ENCODE data around the gene CROCC. TPM values are rescaled to one million over a fixed set of nuclear protein-coding genes. Genes with fewer than 3 reads are reported as not detected.

Gene CROCC
- total and polyA plus RNA-seq, 9 of the 15 experiments (the other 6 are each of a cell fraction or from before 2014, with no cell fraction given) = 0.17 to 15.4 (median 7.6) TPM

DNA sequence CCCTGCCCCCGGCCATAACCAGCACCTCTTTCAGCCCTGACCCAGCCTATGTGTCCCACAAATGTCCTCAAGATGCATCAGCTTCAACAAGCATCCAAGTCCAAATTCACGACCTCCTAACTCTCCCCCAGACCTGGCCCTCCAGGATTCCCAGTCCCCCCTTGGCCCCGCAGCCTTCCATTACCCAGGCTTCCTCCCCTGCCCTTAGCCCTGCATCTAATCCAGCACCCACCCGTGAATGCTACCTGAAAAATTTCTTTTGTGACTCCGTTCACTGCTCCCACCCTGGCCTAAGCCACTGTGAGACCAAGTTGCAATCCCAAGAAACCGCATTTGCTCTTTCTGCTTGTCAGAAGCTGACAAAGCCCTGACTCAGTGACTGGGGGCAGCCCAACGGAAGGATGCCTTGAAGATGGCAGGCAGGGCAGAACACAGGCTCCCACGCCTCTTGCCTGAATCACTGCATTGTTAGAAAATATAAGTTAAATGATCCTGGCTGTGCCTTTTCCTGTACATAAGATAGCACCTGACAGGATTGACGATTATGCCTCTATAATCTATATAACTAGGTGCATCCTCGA lies 59.6 kb downstream of the CROCC start:
- H3K27me3 ChIP-seq (ENCODE audit: control insufficient read depth in 2 of 2, insufficient read depth in 2 of 2, low read length in 2 of 2) = peaks cover 17 to 25% of the 10 kb centered on the region in 2 experiments; a peak in 3 of 5 replicates
- BruUV-seq (replicated peaks) = no TSS peak
- no peak overlapping the region for H3K4me2 ChIP-seq (ENCODE audit: insufficient read depth, low read length)
- H3K27ac ChIP-seq (ENCODE audit: extremely low read depth, low read depth, low read length) = no peak overlapping the region
- CTCF ChIA-PET (ENCODE audit: low intra/inter-chr PET ratio) = no interaction called here
- peaks cover 18% of the 10 kb centered on the region; the same call in 1 of the 2 replicates for H4K20me1 ChIP-seq (replicated peaks; ENCODE audit: control insufficient read depth, insufficient read depth, low read length)
- H3K9me1 ChIP-seq (ENCODE audit: control insufficient read depth, insufficient read depth, low read length) = no peaks in the 10 kb centered on the region
- H3K79me2 ChIP-seq (ENCODE audit: control insufficient read depth, insufficient read depth, low read length) = no peaks in the 10 kb centered on the region
- in situ Hi-C loops (cut with MboI) (no loop called here), intact Hi-C loops (cut with micrococcal nuclease) (no loop called here)
- WGBS (ENCODE audit: insufficient coverage, low coverage, missing lambda C conversion rate) = 16% methylated on average over 10 of the region's 10 CpGs
- peaks cover 4% of the 10 kb centered on the region; the same call in 1 of the 3 replicates for H3K36me3 ChIP-seq (ENCODE audit: control insufficient read depth, insufficient read depth, low read length)
- H3K9me3 ChIP-seq (replicated peaks; ENCODE audit: control insufficient read depth, insufficient read depth, low read depth, low read length) = no peaks in the 10 kb centered on the region
- H3K9ac ChIP-seq (ENCODE audit: insufficient read depth in 1 of 2, low read depth in 2 of 2, low read length in 2 of 2) = no peak overlapping the region
- no peak overlapping the region for H2AFZ ChIP-seq (ENCODE audit: low read depth, low read length)
- peaks cover 0 to 35% of the 10 kb centered on the region in 2 experiments; a peak in 2 of 5 replicates for H3K4me1 ChIP-seq (replicated peaks in 1 of 2; ENCODE audit: control insufficient read depth in 2 of 2, insufficient read depth in 2 of 2, low read length in 2 of 2)
- no peak for FAIRE-seq
- POLR2A ChIA-PET = interaction anchor here (0.7 to 1.8 kb wide), 6 partner anchors 8 to 167 kb away, joined by 3 to 5 read pairs (median 4); no protein-coding TSS in a partner anchor
- H3K4me3 ChIP-seq = no peak overlapping the region
- DNase-seq (ENCODE audit: extremely low read depth in 1 of 4, low spot score in 3 of 4) = no peak
- no peak for ATAC-seq
- TF ChIP-seq ZNF146 (CRISPR knock-in tag; IDR thresholded peaks at IDR 0.05; ENCODE audit: unreplicated experiment) (no peak), JUND (IDR thresholded peaks at IDR 0.05; ENCODE audit: borderline replicate concordance, low read depth, low read length) (no peak), JUND (tag; IDR thresholded peaks at IDR 0.05; ENCODE audit: borderline replicate concordance, low read depth, low read length) (no peak), ARHGAP35 (IDR thresholded peaks at IDR 0.05; ENCODE audit: partially characterized antibody) (no peak), FUS (optimal IDR thresholded peaks at IDR 0.05; ENCODE audit: low read depth, low read length) (no peak), CTBP1 (IDR thresholded peaks at IDR 0.05; ENCODE audit: borderline replicate concordance) (no peak), PRDM10 (IDR thresholded peaks at IDR 0.05; ENCODE audit: partially characterized antibody) (no peak), RBM22 (IDR thresholded peaks at IDR 0.05; ENCODE audit: low read depth, low read length, poor library complexity, severe bottlenecking) (no peak), ZKSCAN8 (CRISPR knock-in tag; IDR thresholded peaks at IDR 0.05) (no peak), TBL1XR1 (IDR thresholded peaks at IDR 0.05; ENCODE audit: low read length in 2 of 2) (no peak), EZH2 (IDR thresholded peaks at IDR 0.05; ENCODE audit: borderline replicate concordance, low read depth, low read length) (no peak), ZNF124 (CRISPR knock-in tag; IDR thresholded peaks at IDR 0.05) (no peak)
- TF ChIP-seq, protein P1, sequence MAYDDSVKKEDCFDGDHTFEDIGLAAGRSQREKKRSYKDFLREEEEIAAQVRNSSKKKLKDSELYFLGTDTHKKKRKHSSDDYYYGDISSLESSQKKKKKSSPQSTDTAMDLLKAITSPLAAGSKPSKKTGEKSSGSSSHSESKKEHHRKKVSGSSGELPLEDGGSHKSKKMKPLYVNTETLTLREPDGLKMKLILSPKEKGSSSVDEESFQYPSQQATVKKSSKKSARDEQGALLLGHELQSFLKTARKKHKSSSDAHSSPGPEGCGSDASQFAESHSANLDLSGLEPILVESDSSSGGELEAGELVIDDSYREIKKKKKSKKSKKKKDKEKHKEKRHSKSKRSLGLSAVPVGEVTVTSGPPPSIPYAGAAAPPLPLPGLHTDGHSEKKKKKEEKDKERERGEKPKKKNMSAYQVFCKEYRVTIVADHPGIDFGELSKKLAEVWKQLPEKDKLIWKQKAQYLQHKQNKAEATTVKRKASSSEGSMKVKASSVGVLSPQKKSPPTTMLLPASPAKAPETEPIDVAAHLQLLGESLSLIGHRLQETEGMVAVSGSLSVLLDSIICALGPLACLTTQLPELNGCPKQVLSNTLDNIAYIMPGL (CRISPR knock-in tag; IDR thresholded peaks at IDR 0.05) = no peak
- TF ChIP-seq, protein P2, sequence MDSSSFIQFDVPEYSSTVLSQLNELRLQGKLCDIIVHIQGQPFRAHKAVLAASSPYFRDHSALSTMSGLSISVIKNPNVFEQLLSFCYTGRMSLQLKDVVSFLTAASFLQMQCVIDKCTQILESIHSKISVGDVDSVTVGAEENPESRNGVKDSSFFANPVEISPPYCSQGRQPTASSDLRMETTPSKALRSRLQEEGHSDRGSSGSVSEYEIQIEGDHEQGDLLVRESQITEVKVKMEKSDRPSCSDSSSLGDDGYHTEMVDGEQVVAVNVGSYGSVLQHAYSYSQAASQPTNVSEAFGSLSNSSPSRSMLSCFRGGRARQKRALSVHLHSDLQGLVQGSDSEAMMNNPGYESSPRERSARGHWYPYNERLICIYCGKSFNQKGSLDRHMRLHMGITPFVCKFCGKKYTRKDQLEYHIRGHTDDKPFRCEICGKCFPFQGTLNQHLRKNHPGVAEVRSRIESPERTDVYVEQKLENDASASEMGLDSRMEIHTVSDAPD (CRISPR knock-in tag; IDR thresholded peaks at IDR 0.05) = no peak
